Measurements from ENCODE around the gene CLDN14. TPM values are rescaled to one million over a fixed set of nuclear protein-coding genes. Genes with fewer than 3 reads are reported as not detected.

CLDN14 gene
- total and polyA plus RNA-seq, 2 experiments from 2014 or later, result not detected

GRCh38 chr21:36479415-36480402, at the start of gene CLDN14 (continued):
- TF ChIP-seq JUNB (IDR thresholded peaks at IDR 0.05; ENCODE audit: unreplicated experiment) (no peak), NANOG (IDR thresholded peaks at IDR 0.05; ENCODE audit: borderline replicate concordance) (no peak)

- Histone ChIP-seq H3K79me2 (replicated peaks; ENCODE audit: insufficient read depth) (no peaks in the 10 kb centered on the region), H4K20me1 (replicated peaks; ENCODE audit: insufficient read depth) (no peaks in the 10 kb centered on the region), H3K27ac (ENCODE audit: low read depth) (no peak overlapping the region), H2AFZ (peak overlapping the region; percentile 85), H3K4me1 (ENCODE audit: insufficient read depth) (no peaks in the 10 kb centered on the region), H3K27me3 (ENCODE audit: insufficient read depth) (no peaks in the 10 kb centered on the region), H3K36me3 (ENCODE audit: insufficient read depth) (no peaks in the 10 kb centered on the region), H3K4me3 (no peak overlapping the region), H3K9me2 (ENCODE audit: insufficient read depth) (no peaks in the 10 kb centered on the region; the same call in 1 of the 2 replicates), H3K4me2 (no peak overlapping the region), H3F3A (replicated peaks; ENCODE audit: low read depth) (no peaks in the 10 kb centered on the region)
- Mint-ChIP-seq H3K27me3 (ENCODE audit: insufficient read depth, low read depth, poor library complexity) (peaks cover 4% of the 10 kb centered on the region), H3K36me3 (ENCODE audit: low read depth) (no peaks in the 10 kb centered on the region), H3K27ac (no peak overlapping the region), H3K9me3 (no peaks in the 10 kb centered on the region; the same call in 2 of the 3 replicates), H3K4me3 (no peak overlapping the region), H3K4me1 (no peaks in the 10 kb centered on the region)
- ATAC-seq (no peak), DNase-seq (ENCODE audit: low spot score) (no peak)
- no peak for TF ChIP-seq NANOG (IDR thresholded peaks at IDR 0.05; ENCODE audit: borderline replicate concordance)
- TF ChIP-seq JUNB (IDR thresholded peaks at IDR 0.05; ENCODE audit: unreplicated experiment), result no peak
- no peak for TF ChIP-seq EZH2 (IDR thresholded peaks at IDR 0.05; ENCODE audit: low read depth, unreplicated experiment)
- no peak for TF ChIP-seq REST (IDR thresholded peaks at IDR 0.05; ENCODE audit: unreplicated experiment)
- no peak for TF ChIP-seq ZNF331 (CRISPR knock-in tag; IDR thresholded peaks at IDR 0.05; ENCODE audit: low read depth)
- TF ChIP-seq STAT1 (IDR thresholded peaks at IDR 0.05; ENCODE audit: unreplicated experiment), result no peak
- no peak for TF ChIP-seq ZNF462 (CRISPR knock-in tag; IDR thresholded peaks at IDR 0.05)
- no peak for TF ChIP-seq ETS1 (IDR thresholded peaks at IDR 0.05)
- TF ChIP-seq POLR2AphosphoS5 (IDR thresholded peaks at IDR 0.05; ENCODE audit: low read depth), result no peak
- TF ChIP-seq EZH2phosphoT487 (IDR thresholded peaks at IDR 0.05; ENCODE audit: unreplicated experiment), result no peak
- no peak for TF ChIP-seq CREB1 (CRISPR knock-in tag; IDR thresholded peaks at IDR 0.05; ENCODE audit: low read depth)
These were observed 48.8 kb upstream of the CLDN14 start for GRCh38 chr21:36528716-36529115.
